Astrocyte of the cerebellum (primary cell): ENCODE data around the gene LAPTM5.
"Not testable (repeated sequence)": the region's sequence is repeated elsewhere in the genome, so short reads cannot be mapped to it uniquely, and the experiment has no call there.

Experiments
- DNase-seq: peaks from one replicate; pipeline ENCODE4 v3.0.0-alpha.2; 2011; ENCODE audit warnings: low read depth
- H3K4me3 ChIP-seq: 2 replicates; pipeline ENCODE4 v1.5.1; 2011; ENCODE audit warnings: mild to moderate bottlenecking, low read depth, low read length, moderate library complexity
- in situ Hi-C: cut with HindIII; loops from 2 replicates; pipeline ENCODE4 v1.10.0; 2017; ENCODE audit warnings: low sequenced_read_pairs
- TF ChIP-seq, protein P1 (sequence below): IDR thresholded peaks from 2 replicates; pipeline ENCODE4 v1.5.1; 2012; ENCODE audit warnings: low read length, low read depth, moderate library complexity, mild to moderate bottlenecking; ENCODE audit errors: missing control alignments

LAPTM5 gene

GRCh38 chr1:30793209-30793608 is 35.6 kb upstream of the LAPTM5 start:
- in situ Hi-C loops, result no loop called here
- DNase-seq, result no peak
- no peak overlapping the region for H3K4me3 ChIP-seq
- TF ChIP-seq, protein P1, sequence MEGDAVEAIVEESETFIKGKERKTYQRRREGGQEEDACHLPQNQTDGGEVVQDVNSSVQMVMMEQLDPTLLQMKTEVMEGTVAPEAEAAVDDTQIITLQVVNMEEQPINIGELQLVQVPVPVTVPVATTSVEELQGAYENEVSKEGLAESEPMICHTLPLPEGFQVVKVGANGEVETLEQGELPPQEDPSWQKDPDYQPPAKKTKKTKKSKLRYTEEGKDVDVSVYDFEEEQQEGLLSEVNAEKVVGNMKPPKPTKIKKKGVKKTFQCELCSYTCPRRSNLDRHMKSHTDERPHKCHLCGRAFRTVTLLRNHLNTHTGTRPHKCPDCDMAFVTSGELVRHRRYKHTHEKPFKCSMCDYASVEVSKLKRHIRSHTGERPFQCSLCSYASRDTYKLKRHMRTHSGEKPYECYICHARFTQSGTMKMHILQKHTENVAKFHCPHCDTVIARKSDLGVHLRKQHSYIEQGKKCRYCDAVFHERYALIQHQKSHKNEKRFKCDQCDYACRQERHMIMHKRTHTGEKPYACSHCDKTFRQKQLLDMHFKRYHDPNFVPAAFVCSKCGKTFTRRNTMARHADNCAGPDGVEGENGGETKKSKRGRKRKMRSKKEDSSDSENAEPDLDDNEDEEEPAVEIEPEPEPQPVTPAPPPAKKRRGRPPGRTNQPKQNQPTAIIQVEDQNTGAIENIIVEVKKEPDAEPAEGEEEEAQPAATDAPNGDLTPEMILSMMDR, result no peak

GRCh38 chr1:30791868-30792267 is 34.3 kb upstream of the LAPTM5 start:
- no peak overlapping the region for H3K4me3 ChIP-seq
- in situ Hi-C loops, result no loop called here
- DNase-seq, result no peak
- TF ChIP-seq, protein P1, result no peak

DNA sequence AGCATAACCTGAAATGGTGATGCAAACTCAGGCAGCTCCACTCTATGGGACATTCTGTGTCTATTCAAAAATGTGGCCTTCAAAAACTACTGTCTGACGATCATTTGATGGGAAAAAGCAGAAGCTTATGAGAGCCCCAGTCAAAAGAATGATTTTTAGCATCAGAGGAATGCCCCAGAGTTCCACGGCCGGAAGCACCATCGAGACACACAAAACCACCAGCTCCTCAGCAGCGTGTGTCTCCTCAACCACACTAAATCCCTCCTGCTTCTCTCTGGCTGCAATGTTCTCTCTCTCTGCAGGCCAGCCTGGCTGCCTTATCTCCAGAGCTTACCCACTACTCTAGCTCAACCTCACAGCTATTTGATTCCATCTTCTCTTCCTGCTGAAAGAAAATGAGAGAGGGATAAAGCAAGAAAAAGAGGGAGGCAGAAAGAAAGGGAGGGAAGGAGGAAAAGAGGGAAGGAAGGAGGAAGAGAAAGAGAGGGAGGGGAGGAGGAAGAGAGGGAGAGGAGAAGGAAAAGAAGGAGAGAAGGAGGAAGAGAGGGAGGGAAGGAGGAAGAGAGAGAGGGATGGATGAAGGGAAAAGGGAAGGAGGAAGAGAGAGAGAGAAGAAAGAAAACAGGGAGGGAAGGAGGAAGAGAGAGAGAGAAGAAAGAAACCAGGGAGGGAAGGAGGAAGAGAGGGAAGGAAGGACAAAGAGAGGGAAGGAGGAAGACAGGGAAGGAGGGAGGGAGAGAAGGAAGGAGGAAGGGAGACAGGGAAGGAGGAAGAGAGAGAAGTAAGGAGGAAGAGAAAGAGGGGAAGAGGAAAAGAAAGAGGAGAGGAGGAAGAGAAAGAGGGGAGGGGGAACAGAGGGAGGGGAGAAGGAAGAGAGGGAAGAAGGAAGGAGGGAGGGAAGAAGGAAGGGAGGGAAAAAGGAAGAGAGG is 33.5 kb upstream of the LAPTM5 start:
- H3K4me3 ChIP-seq, result no peak overlapping the region
- no peak for DNase-seq
- in situ Hi-C loops, result no loop called here
- TF ChIP-seq, protein P1, result no peak

GRCh38 chr1:30790256-30790525 is 32.6 kb upstream of the LAPTM5 start:
- H3K4me3 ChIP-seq, DNase-seq, in situ Hi-C loops: not testable (repeated sequence)

- DNase-seq, result no peak
- in situ Hi-C loops, result no loop called here
- TF ChIP-seq, protein P1, result no peak
- no peak overlapping the region for H3K4me3 ChIP-seq
Measured at GRCh38 chr1:30789388-30790255, 32.0 kb upstream of the LAPTM5 start.

- in situ Hi-C loops, result no loop called here
- TF ChIP-seq, protein P1, result no peak
- DNase-seq, result no peak
- H3K4me3 ChIP-seq, result no peak overlapping the region
Measured at GRCh38 chr1:30788580-30789387, 31.2 kb upstream of the LAPTM5 start.
